UCSD-AML1 (cell line): ENCODE measurements around the gene SLC25A25.
A peak's percentile ranks its signal among the peaks of the same experiment; 100 is the strongest.
"Not testable (repeated sequence)": the region's sequence is repeated elsewhere in the genome, so short reads cannot be mapped to it uniquely, and the experiment has no call there.

ENCODE experiments used
- DNase-seq: peaks from one replicate; lab custom pipeline; 2025; ENCODE audit not compliant: unreplicated experiment; lab: John Stamatoyannopoulos, UW

Gene SLC25A25

DNA sequence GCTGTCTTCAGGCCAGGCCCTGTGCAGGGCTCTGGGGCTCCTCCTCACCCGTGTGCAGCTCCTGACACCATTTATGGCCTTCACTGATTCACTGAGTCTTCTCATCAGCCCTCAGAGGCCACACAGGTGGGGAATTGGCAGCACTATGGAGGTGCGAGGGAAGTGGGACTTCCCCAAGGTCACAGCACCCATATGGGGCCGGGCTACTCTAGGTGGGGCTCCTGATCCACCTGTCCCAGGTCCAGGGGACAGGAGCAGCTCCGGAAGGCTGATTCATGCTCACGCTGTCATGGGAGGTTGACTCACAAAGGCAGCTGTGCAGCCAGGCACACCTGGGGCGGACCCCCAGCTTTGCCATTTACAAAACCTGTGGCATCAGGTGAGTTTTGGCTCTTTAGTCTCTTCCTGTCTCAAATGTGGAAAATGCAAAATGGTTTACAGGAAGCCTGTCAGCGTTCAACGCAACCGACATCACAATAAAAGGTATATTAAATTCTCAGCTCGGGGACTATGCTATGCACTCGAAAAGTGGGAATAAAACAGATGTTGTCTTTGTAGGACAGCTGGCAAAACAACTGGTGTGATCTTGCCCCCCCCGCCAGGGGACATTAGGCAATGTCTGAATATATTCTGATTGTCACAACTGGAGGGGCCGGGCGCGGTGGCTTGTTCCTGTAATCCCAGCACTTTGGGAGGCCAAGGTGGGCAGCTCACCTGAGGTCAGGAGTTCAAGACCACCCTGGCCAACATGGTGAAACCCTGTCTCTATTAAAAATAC is 15.9 kb upstream of the SLC25A25 start:
- DNase-seq, result no peak

DNA sequence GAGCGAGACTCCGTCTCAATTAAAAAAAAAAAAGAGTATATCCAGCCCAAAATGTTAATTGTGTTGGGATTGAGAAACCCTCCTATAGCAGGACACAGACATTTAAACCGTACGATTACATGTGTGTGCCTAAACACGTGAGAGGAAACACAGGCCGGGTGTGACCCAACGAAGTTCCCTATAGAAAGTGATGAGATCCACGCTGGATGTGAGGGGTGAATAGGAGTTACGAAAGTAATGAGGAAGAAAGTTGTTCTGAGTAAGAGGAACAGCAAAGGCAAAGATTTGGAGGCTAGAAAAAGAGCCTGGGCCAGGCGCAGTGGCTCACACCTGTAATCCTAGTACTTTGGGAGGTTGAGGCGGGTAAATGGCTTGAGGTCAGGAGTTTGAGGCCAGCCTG is 14.5 kb upstream of the SLC25A25 start:
- no peak for DNase-seq

DNA sequence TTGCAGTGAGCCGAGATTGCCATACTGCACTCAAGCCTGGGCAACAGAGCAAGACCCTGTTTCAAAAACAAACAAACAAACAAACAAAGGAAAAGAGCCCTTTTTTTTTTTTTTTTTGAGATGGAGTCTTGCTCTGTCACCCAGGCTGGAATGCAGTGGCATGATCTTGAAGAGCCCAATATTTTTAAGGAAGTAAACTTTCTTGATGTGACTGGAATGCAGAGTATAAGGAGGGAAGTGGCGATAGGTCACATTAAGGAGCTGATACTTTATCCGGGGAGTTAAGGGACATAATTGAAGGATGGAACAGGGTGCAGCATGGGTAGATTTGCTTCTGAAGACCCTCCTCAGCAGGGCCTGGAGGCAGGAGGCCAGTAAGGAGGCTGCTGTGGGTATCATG is 13.9 kb upstream of the SLC25A25 start:
- no peak for DNase-seq

DNA sequence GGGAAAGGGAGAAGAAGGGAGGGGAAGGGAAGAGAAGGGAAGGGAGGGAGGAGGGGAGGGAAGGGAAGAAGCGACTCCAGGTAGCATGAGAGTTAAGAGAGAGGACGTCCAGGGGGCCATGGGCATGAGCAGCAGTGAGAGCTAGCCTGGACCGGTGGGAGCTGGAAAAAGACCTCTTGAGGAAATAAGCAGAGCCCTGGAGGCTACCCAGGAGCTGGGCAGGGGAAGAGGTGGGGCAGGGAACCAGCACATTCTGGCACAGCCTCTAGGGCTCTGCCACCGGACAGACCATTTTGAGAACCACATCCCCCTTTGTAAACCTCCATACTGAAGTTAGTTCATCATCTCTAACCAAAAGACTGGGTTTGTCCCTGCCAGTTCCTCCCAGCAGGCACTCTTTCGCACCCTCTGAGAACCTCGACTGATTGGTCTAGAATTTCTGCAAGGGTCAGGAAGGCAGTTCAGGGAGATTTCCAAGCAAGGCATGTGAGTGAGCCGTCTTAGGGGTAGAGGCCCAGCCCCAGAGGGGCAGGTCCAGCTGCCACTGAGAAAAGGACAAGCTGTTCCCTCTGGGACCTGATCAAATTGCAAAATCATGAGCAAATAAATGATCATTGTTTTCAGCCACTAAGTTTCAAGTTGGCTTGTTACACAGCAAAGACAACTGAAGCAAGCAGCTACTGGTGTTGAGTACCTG is 12.5 kb upstream of the SLC25A25 start:
- DNase-seq, result no peak

DNA sequence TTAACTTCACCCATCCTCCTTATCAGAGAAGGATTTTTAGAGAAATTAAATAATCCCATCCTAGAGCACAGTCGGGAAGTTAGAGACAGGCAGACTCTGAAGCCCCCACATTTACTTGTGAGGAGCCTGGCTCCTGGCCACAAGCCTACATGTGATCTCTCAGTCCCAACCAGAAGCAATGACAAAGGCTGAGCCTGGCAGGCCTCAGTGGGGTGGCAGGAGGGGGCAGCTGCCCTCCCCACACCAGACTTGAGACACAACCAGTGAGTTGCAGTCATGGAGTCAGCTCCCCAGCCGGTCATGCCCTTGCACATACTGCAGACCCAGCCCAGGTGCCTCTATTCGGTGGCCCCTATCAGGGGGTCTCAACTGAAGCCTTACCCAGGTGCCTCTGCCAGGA is 11.9 kb upstream of the SLC25A25 start:
- no peak for DNase-seq

DNA sequence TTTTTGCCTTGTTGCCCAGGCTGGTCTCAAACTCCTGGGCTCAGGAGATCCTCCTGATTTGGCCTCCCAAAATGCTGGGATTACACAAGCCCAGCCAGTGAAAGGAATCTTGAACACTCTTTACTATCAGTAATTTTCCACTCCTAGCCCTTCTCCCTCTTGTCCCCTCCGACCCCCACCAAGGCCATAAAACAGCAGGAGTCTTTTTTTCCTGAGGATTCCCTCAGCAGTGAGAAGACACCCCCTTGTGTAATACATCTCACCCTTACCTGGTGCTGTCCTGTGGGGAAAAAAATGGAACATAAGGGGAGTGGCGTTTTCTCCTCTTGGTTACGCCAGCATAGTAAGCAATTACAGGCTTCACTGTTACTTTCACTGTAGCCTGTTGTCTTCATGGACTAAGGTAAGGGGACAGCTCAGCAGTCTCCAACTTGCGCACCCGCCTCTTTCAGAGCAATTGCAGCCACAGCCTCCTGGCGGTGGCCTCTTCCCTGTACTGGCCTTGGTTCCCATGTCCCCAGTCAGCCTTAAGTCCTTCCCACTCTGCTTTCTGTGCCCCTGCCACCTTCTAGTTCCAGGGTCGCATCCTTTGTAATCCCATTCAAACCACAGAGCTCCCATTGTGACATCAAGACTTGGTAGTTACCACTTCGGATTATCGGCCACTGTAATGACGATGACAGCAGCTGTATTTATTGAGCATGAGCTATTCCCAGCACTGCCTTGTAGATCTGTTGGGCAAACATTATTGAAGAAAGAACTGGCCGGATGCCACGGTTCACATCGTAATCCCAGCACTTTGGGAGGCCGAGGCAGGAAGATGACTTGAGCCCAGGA is 10.9 kb upstream of the SLC25A25 start:
- no peak for DNase-seq

DNA sequence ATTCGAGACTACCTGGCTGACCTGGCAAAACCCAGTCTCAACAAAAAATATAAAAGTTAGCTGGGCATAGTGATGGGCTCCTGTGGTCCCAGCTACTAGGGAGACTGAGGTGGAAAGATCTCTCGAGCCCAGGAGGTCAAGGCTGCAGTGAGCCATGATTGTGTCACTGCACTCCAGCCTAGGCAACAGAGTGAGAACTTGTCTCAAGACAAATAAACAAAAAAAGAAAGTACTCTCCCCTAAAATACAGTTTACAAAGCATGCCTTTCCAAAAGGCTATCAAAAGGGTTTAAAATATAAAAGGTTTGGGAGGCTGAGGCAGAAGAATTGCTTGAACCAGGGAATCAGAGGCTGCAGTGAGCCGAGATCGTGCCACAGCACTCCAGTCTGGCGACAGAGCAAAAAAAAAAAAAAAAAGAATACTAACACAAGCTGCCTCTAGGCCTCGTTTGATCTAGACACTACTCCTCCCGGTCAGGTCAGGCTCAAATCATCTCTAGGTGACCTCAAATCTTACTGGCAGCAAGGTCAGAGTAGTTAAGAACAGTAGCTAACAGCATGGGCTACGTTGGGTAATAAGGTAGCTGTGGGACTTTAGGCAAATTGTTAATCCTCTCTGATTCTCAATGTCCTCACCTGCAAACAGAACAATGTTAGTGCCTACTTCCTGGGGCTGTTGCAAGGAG is 10.2 kb upstream of the SLC25A25 start:
- no peak for DNase-seq

DNA sequence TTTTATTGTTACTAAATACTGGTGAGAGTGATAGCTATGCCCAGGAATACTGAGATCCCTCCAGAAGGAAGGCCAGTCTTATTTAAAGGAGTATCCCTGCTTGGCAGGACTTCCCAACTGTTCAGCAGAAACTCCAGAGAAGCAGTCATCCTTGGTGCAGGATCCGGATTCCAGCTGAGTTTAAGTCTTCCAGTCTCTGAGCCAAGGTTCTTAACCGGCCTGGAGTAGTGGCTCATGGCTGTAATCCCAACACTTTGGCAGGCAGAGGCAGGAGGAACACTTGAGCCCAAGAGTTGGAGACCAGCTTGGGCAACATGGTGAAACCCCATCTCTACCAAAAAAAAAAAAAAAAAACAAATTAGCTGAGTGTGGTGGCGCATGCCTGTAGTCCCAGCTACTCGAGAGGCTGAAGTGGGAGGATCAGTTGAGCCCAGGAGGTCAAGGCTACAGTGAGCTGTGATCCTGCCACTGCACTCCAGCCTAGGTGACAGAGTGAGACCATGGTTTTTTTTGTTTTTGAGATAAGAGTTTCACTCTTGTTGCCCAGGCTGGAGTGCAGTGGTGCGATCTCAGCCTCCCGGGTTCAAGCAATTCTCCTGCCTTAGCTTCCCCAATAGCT is 8.6 kb upstream of the SLC25A25 start:
- no peak for DNase-seq

DNA sequence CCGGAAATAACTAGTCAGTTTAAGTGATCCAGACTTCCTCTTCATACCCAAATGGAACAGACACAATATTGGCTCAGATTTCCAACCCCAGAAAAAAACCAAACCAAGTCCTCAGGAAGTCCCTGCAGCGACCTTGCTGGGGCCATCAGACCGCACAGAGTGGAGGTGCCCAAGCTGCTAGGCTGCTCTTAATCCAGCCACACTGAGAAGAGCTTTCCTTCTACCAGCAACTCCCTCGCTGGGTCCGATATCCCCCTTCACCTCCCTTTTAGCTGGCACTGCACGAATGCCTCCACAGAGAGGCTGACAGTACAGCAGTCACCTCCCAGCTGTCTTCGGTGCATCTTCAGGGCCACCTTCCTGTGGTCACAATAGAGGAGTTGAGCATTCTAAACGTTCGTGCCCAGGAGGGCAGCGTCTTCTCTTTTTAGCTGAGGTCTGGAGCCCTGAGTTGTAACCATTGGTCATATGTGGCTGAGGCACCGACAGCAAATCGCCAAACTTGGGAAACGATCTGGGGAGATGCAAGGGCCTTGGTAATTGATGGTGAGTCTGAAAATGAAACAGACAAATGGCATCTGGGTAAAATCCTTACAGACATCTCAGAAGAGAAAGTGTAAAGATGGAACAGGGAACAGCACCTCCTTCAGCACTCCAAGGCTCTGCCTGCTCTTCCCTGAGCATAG is 6.6 kb upstream of the SLC25A25 start:
- DNase-seq, result peak; percentile 52

DNA sequence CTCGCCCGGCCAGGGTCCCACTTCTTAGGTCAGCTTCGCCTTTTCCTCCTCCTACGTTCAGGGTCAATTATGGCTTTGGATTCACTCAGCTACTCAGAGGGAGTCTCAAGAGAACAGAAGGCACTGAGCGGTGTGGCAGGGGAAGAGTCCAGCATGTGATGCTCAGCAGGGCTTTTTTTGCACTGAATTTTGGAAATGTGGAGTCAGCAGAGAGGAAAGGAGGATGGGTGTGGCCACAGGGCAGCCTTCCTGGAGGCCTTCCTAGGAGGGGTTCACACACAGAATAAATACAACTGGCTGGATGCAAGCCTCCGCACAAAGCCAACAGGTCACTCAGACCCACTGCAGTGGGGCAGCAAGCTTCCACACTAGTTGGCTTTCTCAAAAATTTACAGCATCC is 5.8 kb upstream of the SLC25A25 start:
- DNase-seq, result no peak

DNA sequence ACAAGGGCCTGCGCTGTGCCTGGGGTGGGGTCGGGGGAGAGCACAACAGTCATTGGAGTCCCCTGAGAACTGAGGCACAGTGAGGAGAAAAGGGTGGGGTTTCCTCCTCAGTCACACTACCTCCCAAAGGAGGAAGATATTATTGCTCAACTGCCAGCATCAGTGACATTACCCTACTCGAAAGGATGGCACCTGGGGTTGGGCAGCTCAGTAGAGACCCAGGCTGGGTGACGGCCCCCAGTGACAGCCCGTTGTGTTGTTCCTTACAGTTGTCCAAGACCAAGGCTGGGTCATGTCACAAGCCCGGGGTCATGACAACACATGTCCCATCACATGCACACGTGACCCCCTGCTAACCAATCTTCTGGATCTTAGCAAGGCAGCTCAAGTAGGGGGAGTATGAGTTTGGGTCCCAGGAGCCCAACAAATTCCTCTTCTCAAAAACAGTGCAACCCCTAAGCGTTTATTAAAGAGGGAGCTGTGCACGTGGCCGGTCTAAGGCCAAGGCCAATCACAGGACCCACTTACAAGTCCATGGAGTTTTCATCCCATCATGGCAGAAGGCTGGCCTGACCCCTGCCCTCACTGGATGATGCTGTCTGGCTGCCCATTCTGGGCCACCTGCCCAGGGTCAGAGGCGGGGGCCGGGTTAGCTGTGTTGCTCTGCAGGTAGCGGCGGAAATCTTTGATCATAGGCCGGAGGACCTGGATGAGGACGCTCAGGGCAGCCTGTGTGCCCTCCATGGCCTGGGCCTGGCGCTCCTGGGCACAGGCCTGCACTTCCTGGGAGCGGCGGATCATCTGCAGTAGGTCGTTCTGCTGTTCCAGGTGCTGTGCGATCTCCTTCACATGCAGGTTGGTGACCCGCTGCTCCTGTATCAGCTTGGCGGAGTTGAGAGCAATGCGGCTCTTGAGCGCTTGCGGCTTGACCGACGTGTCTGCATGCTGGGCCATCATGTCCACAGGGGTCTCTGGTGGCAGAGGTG is 4.9 kb upstream of the SLC25A25 start:
- DNase-seq, result no peak

DNA sequence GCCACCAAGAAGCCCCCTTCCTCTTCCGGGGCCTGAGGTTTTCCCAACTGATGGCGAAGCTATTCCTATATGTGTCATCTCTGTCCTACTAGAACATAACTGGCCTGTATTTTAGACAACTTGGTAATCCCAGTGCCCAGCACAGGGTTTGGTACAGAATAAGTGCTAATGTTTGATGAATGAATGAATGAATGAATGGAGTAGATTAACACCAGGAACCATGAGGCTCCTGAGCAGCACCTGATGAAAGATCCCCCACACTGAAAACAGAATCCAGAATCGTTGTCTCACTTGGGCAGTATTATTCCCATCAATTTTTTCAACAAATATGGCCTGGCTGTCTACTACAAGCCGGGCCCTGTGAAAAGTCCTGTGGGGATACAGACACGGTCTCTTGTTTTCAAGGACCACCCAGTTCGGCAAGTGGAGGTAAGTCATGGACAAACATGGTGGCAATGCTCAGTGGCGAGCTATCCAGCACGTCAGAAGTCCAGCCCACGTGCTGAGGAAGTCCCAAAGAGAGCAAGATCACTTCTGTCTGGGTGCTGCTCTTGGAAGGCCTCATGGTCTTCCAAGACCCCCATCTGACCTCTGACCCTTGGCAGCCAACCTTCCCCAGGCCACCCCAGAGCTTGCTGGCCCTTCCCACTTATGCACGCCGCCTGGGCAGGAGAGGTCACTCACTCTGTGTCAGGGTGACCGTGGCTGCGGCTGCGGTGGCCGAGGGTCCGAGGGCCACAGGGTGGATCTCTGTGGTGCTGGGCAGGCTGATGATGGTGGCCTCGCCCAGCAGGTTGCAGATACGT is 1.9 kb upstream of the SLC25A25 start:
- DNase-seq, result no peak

DNA sequence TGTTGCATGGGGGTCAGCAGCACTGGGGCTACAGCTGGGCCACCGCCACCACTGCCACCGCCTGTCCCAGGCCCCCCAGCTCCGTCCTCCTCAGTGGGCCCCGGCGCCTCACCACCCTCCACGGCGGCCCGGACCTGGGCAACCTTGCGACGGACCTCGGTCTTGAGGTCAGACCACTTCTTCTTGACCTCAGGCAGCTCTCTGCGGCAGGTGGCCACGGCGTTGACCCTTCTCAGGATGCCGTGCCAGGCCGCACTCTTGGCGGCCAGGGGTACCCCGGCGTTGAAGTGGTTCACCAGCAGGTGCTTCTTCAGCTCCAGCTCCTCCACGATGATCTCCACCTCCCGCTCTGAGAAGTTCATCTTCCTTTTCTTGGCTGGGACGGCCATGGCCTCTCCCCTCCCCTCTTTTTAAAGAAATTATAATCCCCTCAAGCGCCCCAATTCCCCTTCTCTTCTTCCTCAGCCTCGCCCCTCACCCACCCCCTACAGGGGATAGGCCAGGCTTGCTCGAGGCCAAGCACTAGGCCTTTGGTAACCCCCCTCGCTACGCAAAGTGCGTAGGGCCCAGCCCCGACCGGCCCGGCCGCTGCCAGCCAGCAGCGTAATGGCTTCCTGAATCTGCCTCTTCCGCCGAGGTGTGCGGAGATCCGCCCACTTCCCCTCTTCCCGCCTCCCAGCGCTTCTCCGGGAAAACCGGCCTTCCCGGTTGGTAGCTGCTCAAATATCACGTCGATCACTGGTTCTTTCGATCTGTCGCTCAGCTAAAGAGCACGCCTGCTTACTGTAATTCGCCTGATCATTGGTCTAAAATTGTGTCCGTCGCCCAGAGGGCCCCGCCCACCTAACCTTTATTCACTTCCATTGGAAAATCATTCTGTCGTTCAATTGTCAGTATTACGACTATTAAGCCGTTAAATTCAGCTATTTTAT is 1.1 kb upstream of the SLC25A25 start, which contains the start of gene NAIF1:
TSS of gene NAIF1 (minus strand) at position 608 of the 932 bp plus-strand sequence. CDS start at position 389, 219 bp downstream.
- peak; percentile 97 for DNase-seq

DNA sequence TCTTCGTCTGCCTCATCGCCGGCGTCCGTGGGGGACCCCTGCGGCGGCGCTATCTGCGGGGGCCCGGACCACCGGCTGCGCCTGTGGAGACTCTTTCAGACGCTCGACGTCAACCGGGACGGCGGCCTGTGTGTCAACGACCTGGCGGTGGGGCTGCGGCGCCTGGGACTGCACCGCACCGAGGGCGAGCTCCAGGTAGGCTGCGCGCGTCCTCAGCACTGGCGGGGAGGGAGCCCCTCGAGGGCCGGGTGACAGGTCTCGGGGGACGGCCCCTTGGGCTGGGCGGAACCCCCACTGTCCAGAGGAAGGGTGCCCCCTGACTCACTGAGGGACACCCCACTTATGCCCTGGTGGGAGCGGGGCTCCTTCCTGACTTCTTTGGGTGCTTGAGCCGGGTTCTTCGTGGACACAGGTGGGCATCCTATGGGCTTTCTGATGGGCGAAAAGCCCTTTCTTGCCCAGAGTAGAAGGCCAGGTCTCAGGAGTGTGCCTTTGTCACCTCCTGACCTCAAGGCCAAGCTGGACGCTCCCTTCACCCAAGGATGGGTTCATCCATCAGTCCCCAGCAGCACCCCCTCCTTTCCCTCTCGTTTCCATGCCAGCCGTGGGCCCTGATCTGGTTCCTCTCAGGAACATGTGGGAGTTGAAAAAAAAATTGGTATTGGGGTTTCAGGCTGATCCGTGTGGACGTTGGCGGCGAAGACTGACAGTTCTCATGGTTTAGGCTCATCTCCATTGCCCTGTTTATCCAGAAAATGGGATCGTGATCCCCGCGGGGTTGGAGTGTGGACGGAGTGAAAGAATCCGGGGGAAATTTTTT is 564 bp downstream of the SLC25A25 start:
- no peak for DNase-seq

DNA sequence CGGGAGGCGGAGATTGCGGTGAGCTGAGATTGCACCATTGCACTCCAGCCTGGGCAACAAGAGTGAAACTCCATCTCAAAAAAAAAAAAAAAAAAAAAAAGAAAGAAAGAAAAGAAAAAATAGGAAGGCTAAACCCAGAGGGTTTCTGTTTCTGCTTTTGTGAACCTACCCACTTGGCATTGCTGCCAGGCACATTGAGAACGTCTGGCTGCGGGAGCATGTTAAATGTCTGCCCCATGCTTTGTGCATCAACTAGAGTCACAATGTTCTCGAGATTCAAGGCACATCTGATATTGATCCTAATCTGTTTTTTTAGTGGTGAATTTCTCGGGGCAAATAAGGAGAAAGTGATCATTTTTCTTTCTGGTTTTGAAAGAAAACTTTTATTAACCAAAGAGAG is 2.8 kb downstream of the SLC25A25 start:
- DNase-seq, result no peak

DNA sequence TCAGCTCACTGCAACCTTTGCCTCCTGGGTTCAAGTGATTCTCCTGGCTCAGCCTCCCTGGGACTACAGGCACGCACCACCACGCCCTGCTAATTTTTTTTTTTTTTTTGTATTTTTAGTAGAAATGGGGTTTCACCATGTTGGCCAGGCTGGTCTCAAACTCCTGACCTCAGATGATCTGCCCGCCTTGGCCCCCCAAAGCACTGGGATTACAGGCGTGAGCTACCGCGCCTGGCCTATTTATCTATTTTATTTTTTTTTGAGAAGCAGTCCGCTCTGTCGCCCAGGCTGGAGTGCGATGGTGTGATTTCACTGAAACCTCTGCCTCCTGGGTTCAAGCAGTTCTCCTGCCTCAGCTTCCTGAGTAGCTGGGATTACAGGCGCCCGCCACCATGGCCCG is 3.4 kb downstream of the SLC25A25 start:
- not testable (repeated sequence) for DNase-seq
